Ammon's horn (tissue), 1 donor: ENCODE data around the gene MGAT5.

Experiments
- DNase-seq: peaks from one replicate; pipeline ENCODE4 v3.0.0-alpha.2; 2016; ENCODE audit warnings: low spot score

The MGAT5 gene

DNA sequence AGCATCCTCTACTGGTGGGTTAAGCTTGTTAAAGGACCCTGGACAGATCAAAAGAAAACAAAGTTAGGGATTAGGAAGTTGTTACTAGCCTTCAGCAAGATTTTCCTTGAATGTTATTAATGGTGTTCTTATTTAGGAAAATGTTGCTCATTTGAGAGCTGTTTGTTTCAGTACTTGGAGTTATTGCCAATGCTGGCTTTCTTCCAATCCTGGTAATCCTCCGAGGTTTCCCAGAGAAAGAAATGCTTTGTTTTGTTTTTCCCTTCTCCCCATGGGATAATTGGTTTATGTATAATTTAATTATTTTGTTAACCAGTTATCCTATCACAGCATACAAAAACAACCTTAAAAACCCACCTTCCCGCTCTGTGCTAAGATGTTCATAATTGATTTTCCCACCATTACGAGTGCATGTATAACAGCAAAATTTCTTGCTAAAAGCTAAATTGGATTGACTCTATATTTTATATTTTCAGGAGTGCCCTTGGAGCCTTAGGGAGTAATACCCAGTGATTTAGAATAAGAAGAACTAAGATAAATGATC lies 79.8 kb downstream of the MGAT5 start:
- peak; percentile 46 for DNase-seq

DNA sequence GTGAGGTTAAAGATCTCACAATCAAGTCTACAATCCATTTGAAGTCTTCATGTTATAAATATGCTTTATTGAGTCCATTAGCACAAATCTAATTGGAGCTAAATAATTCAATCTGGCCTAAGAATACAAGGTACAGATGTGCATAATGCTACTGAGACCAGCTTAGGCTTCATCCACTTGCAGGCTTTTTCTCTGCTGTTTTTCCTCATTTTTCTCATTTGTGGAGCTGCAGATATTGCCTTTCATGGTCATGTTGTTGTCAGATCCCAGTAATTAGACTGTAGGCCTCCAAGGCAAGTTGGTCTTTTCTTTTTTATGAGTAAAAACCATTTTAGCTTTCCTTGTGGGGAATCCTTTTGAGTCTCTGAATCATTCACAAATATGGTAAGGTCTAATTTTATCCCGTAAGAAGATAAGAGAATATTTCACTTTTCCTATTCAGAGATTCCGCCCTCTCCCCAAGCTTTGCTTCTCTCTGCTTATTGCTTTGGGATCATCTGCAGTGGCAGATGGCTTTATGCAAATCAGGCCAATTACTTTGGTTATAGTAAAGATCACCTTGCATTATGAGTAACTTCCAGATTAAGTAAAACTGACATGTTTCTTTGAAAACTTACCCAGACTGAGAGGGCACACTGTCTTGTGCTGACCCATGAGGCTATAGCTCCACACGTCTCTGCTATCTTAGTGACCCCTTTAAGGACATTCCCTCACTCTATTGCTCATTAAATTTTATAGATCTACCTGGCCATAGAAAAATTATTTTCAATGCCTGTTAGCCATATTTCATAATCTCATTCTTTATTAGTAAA lies 80.9 kb downstream of the MGAT5 start:
- DNase-seq, result no peak

DNA sequence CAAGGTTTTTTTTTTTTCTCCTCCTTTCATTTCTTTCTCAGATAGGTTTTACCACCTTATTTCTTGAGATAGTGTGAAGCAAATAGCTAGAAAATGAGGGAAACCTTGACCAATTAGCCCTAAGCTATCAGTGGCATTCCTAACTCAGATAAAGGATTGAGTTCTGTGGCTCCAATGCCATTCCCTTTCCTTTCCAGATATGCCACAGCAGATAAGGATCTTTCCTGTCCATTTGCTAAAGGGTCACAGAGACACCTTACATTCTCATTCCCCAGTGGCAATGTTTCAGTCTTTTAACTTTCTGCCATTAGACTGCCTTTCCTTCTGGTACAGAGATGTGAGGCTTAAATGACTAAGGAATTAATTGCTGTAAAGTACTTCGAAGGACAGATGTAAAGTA lies 81.7 kb downstream of the MGAT5 start:
- DNase-seq, result no peak

DNA sequence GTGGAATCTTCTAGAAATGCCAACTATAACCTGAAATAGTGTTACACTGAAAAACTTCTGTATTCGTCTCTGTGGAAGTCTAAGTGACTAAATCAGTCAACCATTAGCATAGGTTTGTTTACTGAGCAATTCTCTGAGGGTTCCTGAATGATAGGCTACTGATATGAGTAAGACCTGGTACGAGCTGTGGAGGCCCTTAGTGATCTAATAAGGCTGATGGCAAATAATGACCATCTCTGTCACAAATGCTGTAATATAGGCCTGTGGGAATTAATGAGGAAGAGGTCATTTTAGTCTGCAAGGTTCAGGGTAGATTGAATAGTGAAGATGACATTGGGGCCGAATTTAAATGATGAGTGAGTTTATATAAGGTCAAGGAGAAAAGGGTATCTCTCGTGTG lies 82.5 kb downstream of the MGAT5 start:
- no peak for DNase-seq

DNA sequence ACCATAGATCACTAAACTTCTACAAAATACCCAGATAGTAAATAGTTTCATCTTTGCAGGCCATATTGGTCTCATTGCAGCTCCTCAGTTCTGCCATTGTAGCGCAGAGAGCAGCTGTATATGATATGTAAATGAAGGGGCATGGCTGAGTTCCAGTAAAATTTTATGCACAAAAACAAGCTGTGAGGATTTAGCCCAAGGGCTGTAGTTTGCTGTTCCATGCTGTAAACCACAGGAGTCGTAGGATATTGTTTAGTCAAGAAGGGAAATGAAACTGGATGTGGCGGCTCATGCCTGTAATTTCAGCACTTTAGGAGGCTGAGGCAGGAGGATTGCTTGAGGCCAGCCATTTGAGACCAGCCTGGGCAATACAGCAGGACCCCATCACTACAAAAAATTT lies 83.0 kb downstream of the MGAT5 start:
- DNase-seq, result no peak

DNA sequence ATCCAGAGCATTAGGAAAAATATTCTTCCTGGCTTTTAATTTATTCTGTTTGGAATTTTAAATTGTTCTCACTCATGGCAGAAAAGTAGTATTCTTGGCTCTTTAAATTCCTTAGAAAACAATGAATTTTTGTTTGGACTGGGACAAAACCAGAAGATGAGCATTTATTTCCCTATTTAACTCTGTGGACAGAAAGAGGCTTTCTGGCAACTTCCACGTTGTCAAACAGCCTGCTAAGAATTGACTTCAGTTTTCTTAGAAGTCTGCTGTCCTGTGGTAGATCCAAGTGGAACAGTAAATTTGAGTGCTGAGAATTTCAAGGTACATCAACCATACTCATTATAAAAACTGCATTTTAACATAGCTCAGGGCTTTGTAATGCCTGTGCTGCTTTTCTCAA lies 83.8 kb downstream of the MGAT5 start:
- DNase-seq, result peak; percentile 29

DNA sequence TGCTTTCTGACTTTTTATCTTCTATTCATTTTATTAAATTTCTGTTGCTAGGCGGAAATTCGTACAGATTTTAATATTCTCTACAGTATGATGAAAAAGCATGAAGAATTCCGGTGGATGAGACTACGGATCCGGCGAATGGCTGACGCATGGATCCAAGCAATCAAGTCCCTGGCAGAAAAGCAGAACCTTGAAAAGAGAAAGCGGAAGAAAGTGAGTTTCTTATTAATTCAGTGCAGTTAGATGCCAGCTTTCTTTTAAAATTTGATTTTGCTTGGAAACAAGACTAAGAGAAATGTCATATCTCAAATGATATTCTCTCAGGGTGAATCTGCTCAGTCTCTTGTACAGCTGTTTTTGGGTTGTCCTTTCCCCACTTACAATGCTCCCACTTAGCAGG lies 84.3 kb downstream of the MGAT5 start:
- peak; percentile 18 for DNase-seq

DNA sequence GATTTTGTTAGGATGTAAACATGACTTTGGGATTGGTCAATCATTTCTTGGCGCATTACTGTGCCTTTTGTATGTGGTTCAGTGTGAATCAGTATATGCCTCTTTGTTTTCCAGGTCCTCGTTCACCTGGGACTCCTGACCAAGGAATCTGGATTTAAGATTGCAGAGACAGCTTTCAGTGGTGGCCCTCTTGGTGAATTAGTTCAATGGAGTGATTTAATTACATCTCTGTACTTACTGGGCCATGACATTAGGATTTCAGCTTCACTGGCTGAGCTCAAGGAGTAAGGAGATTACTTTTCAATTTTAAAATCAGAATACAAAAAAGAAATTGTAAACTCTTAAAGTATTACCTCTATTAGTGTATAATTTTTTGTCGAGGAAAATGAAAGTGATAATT lies 87.6 kb downstream of the MGAT5 start:
- no peak for DNase-seq

DNA sequence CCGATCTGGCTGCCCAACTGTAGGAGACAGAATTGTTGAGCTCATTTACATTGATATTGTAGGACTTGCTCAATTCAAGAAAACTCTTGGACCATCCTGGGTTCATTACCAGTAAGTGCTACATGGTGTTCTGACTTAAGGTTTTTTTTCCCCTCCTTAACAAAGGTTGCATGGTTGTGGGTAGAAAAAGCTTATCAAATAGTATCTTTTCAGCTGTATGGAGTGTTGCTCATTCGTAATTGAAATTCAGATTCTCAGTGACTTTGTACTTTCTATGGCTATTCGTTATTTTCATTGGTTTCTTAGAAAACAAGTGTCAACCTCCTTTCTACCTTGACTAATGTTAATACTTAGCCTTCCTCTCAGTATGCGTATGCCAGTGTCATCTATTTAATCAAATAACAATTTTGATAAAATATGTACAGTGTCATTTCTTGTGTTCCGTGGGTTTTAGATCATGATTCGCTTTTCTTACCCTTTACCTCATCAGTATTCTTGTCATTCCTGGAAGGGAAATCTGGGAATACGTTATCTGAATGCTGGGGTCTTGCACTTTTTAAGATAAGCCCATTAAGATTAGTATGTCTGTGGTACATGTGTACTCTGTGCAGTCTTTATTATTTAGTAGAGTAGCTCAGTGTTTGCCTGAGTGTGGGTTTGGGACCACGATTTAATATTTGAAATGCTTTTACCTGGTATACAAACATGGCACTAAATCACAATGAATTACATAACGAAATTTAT lies 91.3 kb downstream of the MGAT5 start:
- no peak for DNase-seq

DNA sequence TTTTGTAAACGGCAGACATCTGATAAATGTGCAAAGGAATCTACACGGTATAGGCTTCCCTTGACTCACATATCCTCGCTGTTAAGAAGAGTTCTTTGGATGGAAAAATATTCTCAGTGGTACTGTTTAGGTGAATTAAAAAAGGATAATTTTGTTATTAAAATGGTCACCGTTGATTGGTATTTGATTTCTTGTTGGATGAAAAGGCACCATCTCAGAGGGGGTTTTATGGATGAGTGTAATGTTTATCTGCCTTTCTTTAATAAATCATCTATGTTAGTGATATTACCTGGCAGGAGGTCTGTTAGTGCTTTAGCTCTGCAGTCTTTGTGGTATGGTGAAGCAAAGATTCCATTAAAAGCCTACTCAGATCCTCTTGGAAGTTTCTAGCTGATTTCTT lies 92.3 kb downstream of the MGAT5 start:
- no peak for DNase-seq

DNA sequence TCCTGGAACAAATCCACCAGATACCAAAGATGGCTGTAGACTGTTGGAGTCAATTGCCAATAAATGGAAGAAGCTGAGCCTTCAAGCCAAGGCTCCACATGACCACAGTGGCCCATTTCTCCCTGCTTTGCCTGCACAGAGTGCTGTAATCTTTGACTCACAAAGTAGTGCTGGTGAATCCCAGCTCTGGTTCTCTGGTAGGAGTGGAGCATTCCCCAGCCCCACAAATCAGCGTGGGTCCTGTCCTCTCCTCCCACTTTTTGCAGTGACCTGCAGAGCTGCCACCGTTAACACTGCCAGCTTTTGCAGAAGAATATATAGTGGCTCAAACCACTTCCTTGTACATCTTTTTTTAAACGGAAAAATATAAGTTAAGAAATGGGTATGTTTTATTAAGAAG lies 93.9 kb downstream of the MGAT5 start:
- DNase-seq, result no peak

DNA sequence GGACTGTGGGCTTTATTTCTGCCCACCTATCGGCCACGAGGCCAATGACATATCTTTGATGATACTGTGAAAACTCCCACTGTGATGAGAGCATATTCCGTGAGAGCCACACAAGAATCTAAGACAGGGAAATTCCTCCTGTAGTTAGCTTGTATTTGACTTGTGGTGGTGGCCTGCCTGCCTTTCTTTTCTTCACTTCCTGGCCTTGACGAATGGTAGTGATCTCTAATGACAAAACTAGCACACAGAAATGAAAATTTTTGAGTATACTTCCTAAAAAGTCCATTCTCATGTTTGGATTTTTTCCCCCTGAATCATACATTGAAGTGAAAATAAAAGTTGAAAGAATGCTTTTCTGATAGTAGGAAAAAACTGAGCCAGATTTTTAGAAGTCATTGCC lies 94.4 kb downstream of the MGAT5 start:
- no peak for DNase-seq

DNA sequence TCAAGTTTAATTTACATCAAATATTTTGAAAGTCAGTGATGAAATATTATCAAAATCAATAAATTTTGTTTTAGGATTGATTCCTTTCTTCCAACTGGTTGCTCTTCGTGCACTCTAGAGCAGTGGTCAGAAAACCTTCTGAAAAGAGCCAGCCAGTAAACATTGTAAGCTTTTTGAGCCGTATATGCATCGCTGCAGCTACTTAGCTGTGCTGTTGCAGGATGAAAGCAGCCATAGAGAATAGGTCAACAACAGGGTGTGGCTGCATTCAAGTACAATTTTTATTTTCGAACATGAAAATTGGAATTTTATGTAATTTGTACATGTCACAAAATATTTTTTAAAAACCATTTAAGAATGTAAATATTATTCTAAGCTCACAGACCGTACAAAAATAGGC lies 94.9 kb downstream of the MGAT5 start:
- DNase-seq, result no peak

DNA sequence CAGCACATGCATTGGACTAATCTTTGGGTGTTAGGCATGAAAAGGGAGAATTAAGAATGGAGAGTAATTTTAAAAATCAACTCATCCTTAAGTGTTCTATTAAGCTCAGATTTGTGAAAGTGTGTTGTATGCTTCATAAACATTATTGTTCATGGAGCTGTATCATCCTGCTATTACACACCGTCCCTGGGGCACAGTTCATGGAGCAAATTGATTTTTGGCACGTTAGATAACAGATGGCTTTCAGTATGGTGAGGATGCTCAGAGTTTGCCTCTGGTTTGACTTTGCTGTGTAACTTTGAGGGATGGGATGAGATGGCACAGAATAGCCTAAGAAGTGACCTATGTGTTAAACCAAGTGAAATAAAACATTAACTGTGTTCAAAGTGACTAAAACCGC lies 97.1 kb downstream of the MGAT5 start:
- no peak for DNase-seq

DNA sequence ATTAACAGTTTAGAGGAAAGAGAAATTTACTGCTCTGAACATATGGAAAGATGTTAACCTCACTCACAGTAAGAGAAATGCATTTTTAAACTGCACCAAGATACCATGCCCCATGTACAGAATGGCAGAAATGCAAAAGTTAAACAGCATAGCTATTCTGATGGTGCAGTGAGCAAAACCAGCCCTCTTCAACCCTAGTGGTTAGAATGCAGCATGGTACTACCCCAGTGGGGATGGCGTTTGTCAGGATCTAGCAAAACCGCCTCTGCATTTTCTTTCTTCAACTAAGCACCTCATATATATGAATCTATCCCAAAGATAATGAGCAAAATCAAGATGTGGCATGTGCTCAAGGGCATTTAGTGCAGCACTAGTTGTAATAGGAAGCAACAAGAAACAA lies 98.0 kb downstream of the MGAT5 start:
- no peak for DNase-seq

DNA sequence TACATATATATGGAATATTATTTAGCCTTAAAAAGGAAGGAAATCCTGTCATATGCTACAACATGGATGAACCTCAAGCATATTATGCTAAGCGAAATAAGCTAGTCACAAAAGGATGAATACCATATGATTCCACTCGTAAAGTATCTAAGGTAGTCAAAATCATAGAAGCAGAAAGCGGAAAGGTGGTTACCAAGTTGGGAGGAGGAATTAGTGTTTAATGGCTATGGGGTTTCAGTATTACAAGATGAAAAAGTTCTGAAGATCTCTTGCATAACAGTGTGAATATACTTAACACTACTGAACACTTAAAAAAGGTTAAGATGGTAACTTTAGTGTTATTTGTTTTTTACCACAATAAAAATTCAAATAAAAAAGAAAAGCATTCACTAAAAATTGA lies 99.0 kb downstream of the MGAT5 start:
- no peak for DNase-seq

DNA sequence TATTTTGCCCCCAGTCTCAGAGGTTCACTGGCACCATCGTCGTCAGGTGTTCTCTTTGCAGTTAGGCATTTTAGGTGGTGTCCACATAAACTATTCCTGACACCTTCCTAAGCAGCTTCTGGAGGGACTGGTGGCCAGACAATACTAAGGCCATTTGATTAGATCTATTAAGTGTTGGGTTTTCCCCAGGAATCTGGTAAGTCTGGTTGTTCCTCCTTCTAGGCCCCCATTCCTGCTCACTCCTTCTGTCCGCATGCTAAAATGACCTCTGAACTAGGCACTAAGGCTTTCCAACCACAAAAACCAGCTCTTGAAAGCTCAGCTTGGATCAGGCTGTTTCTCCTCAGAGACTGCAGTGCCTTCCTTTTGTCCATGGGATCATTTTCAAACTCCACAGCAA lies 100.7 kb downstream of the MGAT5 start:
- no peak for DNase-seq

DNA sequence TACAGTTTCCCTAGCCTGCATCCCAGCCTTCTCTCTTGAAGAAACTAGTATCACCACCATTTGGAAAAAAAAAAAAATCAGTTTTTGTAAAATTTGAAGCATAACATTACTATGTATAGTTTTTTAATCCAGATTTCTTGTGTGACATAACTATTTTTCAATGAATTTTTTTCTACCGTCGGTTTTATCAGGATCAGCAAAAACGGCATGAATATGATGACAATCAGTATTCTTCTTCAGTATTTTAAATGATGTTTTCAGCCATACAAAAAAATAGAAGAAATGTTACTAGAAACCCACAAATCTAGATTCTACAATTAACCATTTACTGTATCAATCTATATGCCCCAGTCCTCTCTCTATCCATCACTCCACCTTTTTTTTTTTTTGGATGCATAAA lies 103.9 kb downstream of the MGAT5 start:
- no peak for DNase-seq

DNA sequence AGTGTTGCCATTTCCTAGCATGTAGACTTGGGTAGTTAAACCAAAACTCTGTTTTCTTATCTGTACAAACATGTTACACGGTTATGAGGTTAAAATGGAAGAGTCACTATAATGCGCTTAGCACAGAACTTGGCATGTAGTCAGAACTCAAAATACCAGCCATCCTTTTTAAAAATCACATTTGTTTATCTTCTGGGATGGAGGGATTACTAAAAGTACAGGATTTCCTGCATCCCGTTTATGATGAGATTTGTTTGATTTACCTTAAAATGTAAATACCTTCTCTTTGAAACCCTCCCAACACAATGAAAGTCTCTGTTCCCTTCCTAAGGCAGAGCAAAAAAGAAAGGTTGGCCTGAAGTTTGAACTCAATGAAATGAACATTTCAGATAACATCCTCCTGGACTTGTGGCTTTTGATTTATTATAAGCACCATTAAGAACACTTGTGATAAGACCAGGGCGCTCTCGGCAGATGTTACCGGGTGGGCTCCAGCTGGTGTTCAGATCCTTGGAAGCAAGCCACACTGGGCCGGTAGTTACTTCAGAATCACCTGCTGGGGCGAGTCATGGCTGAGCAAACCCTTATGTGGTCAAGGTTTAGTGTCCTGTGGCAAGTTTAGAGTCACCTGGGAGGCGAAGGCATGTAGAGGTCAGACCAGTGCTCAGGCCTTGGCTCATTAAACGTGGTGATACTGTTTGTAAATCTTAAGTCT lies 105.7 kb downstream of the MGAT5 start:
- no peak for DNase-seq

DNA sequence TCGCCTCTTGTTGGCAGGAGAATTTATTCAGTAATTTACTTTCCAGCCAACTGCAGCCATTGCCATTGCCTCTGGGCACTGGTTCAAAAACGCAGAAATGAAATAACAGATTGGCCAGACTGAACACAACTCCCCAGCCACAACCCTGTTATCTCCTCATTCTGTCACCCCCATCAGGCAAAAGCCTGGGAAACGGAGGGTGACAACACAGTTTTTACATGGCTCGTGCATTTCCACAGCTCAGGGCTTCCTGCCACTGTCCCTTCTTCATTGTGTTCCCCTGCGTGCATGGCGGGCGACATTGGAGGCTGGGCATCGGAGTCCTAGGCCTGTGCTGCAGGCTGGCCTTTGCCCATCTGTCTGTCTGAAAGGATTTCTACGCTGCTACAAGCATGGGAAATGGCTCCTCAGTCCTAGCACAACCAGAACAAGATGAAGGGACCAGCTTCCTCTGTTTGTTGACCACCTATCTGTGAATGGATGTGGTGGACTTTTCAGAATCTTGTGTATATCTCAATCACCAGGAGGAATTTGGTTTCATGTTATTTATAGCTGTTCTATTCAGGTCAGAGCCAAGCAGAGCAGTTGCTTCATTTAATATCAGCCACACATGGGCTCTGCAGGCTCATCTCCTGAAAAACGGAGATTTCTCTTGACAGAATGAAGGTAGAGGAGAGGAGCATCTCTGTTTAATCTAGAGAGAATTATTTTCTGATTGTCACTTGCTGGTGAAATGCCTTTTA lies 107.0 kb downstream of the MGAT5 start:
- peak; percentile 85 for DNase-seq

DNA sequence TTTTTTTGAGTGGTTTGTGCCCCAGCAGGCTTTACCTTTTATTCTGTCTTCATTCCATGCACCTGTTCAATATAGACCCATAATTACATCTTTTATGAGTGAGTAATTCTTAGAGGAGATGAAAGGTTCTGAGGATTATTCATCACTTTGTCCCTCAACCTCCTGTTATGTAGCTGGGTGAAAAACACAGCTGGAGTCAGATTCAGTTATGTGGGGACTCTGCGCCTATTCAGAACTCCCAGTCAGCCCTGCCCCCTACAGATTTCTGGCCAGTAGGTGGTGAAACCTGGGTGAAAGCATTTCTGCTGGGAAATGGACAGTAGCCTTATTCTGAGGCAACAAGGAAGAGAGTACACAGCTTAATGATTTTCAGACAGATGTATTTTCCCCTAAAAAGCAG lies 107.8 kb downstream of the MGAT5 start:
- no peak for DNase-seq

DNA sequence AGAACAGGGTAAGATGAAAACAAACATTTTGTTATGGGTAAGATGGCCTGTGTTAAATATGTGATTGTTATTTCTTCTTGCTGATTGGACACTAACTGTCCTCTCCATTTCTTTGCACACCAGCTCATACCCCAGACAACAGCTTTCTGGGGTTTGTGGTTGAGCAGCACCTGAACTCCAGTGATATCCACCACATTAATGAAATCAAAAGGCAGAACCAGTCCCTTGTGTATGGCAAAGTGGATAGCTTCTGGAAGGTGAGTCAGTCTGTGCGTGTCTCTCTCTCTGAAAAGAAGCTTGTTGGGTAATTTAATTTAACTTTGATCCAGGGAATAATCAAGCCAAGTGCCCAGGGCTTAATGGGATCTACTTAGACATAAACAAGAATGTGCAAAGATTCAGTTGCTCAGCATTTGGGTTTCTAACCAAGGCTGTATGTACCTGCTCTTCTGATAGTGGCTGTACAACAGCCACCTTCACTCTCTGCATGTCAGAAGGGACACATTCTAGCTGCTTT lies 108.3 kb downstream of the MGAT5 start:
- DNase-seq, result no peak
